HG03521 (cell line): ENCODE results near the gene PLA2G4F.
"Not testable (repeated sequence)": the region's sequence is repeated elsewhere in the genome, so short reads cannot be mapped to it uniquely, and the experiment has no call there.

Experiments
- ATAC-seq: cut with Tn5 transposase; IDR thresholded peaks from one replicate; pipeline ENCODE4 v1.9.1; 2021; ENCODE audit warnings: mild to moderate bottlenecking, moderate library complexity; ENCODE audit not compliant: unreplicated experiment

The PLA2G4F gene

DNA sequence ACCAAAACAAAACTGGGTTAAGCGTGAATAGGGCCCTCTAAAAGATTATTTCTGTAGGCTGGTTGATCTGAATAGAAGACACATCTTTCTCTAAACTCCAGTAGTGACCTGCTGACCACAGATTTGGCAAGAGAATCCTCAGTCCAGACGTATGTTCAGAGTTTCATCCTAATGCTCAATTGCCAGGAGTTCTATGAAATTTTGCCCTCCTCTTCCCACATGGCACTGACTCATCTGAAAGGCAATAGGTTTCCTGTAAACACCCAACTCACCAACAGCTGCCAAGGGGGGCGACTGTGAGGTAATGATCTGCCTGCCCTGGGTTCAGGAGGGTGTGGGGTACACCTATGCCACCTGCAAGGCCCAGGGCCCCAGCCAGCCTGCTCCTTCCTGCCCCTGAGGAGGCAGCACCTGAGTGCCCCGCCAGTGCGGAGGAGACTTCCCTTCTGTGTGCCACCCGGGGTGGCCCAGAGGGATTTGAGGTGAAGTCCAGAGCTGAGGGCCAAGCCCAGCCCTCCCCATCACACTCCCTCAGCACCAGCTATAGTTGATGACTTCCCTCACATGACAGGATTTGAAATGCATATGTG, 53.7 kb downstream of the PLA2G4F start:
- ATAC-seq = no peak

DNA sequence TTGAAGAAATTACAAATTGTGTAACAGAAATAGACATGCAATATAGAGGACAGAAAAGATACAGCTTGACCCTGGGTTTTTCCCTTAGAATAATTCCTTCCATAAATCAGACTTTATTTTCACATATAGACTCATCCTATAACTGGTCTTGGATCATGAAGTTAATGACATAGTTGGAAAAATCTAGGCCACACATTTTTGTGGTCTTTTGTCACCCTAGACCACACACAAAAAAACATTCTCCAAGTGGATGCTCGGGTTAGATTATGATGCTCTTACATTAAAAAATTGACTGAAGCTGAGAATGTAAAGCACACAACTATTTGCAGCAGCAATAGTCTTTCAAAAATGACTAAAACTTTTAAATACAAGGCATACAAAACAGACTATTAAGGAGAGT, 54.6 kb downstream of the PLA2G4F start:
- ATAC-seq = no peak

DNA sequence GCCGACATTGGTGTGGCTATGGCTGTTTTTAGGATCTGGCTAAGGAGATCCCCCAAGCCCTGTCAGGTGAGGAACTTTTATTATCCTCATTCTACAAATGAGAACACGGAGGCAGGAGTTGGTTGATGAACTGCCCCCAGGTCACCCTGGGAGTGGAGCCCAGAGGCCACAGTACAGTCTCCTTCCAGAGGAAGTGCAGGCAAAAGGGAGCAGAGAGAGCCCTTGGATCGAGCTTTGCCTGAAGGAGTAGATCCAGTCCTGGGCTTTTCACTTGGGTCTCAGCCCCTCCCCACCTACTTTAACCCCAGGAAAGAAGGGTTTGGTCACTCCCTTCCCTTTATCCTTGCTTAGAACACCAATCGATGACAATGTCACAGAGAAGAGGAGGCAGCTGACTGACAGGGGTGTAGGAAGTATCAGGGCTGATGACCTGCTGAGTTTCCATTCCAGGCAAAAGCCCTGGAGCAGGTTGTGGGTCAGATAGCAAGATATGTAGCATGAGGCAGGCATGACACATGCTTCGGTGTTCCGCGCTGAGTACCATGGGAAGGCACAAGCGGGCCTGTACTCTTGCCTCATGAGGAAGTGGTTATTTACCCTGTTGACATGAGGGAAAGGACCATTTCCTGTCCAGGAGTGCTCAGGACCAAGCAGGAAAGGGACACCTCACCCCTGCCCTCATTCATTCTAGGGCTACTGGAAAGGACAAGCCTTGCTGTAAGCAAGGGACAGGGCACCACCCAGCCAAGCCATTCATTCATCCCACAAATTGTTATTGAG, 56.2 kb downstream of the PLA2G4F start:
- no peak for ATAC-seq

- ATAC-seq = no peak
Measured at GRCh38 chr15:42097018-42097417, 59.4 kb downstream of the PLA2G4F start.

DNA sequence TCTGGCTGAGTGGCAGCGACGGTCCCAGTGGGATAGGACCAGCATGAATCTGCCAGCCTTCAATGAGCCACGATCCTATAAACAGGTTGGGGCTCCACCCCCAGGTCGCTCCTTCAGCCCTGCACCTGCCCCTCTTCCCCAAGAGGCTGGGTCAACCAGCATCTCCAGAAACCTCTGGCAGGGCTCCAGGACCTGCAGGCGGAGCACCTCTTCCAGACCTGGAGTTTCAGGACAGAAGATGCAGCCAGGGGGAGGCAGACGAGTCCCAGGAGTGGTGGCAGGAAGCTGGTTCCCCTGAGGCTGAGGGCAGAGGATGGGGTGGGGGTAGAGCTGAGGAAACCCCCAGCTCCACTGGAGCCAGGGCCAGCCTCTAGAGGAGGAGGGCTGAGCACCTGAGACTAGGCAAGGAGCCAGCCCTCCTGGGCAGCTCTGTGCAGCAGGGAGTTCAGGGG, 61.9 kb downstream of the PLA2G4F start, which contains the start of gene PLA2G4D:
Gene PLA2G4D, minus strand, starts transcription at position 51 of the 452 bp plus-strand sequence. CDS start 103 bp downstream, outside the sequence.
- no peak for ATAC-seq

DNA sequence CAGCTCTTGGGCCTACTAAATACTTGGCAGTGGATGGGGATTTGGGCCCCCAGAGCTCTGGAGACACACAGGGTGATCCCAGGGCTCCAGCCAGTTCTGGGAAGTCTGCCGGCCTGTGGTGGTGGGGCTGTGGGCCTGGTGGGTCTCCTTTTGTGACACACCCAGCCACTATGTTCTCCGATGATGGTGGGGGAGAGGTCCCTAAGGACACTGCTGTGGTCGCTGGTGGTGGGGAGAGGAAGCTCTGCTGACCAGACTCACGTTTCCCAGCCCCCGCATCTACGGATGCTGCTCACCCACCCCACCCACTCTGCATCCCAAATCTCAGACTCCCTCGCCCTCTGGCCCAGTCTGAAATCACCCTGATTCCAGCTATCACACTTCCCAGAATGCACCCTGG, 62.5 kb downstream of the PLA2G4F start:
- no peak for ATAC-seq

GRCh38 chr15:42092398-42093318, 63.8 kb downstream of the PLA2G4F start:
- ATAC-seq = no peak

- not testable (repeated sequence) for ATAC-seq
Measured at GRCh38 chr15:42091753-42092397, 64.6 kb downstream of the PLA2G4F start.

DNA sequence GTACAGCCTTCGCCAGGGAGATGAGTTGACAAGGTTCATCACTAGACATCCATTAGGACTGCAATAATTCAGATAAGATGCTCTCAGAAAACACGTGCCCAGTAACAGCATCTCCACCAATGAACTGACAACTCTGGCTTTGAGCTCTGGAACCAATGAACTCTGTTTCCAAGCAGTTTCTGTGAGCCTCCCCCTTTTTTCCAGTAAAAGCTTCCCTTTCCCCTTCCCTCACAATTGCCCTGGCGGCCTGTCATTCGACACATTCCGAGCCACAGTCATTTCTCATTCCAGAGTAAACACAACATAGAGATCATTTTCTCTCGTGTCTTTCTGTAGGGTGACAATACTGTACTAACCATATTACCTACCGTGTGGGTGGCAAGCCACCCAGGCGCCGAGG, 65.7 kb downstream of the PLA2G4F start:
- no peak for ATAC-seq

GRCh38 chr15:42090370-42090769, 66.1 kb downstream of the PLA2G4F start:
- ATAC-seq = no peak

GRCh38 chr15:42089942-42090341, 66.5 kb downstream of the PLA2G4F start:
- ATAC-seq = no peak
